ENCODE measurements around the gene CTNNA2.

Gene CTNNA2

GRCh38 chr2:79713131-79713785 lies 200.4 kb downstream of the CTNNA2 start:
- DNase-seq (ENCODE audit: low read depth): no peak

GRCh38 chr2:79714283-79714682 lies 201.4 kb downstream of the CTNNA2 start:
- DNase-seq (ENCODE audit: low read depth): no peak

- DNase-seq (ENCODE audit: low read depth): no peak
Measured at GRCh38 chr2:79715338-79715737, 202.5 kb downstream of the CTNNA2 start.

GRCh38 chr2:79716266-79716665 lies 203.4 kb downstream of the CTNNA2 start:
- no peak for DNase-seq (ENCODE audit: low read depth)

GRCh38 chr2:79717364-79718007 lies 204.6 kb downstream of the CTNNA2 start:
- DNase-seq (ENCODE audit: low read depth): no peak

- DNase-seq (ENCODE audit: low read depth): no peak
Measured at GRCh38 chr2:79721061-79721460, 208.2 kb downstream of the CTNNA2 start.

GRCh38 chr2:79721966-79722365 lies 209.1 kb downstream of the CTNNA2 start:
- DNase-seq (ENCODE audit: low read depth): no peak

- no peak for DNase-seq (ENCODE audit: low read depth)
Measured at GRCh38 chr2:79723830-79724229, 211.0 kb downstream of the CTNNA2 start.

- DNase-seq (ENCODE audit: low read depth): no peak
Measured at GRCh38 chr2:79729532-79729931, 216.7 kb downstream of the CTNNA2 start.

- no peak for DNase-seq (ENCODE audit: low read depth)
Measured at GRCh38 chr2:79734518-79734917, 221.7 kb downstream of the CTNNA2 start.

- DNase-seq (ENCODE audit: low read depth): no peak
Measured at GRCh38 chr2:79740879-79741443, 228.1 kb downstream of the CTNNA2 start.

- DNase-seq (ENCODE audit: low read depth): no peak
Measured at GRCh38 chr2:79750321-79750720, 237.5 kb downstream of the CTNNA2 start.

GRCh38 chr2:79757526-79757925 lies 244.7 kb downstream of the CTNNA2 start:
- no peak for DNase-seq (ENCODE audit: low read depth)

GRCh38 chr2:79758042-79758441 lies 245.2 kb downstream of the CTNNA2 start:
- no peak for DNase-seq (ENCODE audit: low read depth)

- no peak for DNase-seq (ENCODE audit: low read depth)
Measured at GRCh38 chr2:79758749-79759282, 246.0 kb downstream of the CTNNA2 start.

- no peak for DNase-seq (ENCODE audit: low read depth)
Measured at GRCh38 chr2:79770926-79771325, 258.1 kb downstream of the CTNNA2 start.

GRCh38 chr2:79771493-79771892 lies 258.6 kb downstream of the CTNNA2 start:
- no peak for DNase-seq (ENCODE audit: low read depth)

- DNase-seq (ENCODE audit: low read depth): no peak
Measured at GRCh38 chr2:79774016-79774415, 261.2 kb downstream of the CTNNA2 start.

GRCh38 chr2:79776461-79776860 lies 263.6 kb downstream of the CTNNA2 start:
- no peak for DNase-seq (ENCODE audit: low read depth)

- DNase-seq (ENCODE audit: low read depth): no peak
Measured at GRCh38 chr2:79780781-79781180, 267.9 kb downstream of the CTNNA2 start.

GRCh38 chr2:79782576-79783452 lies 270.0 kb downstream of the CTNNA2 start:
- DNase-seq (ENCODE audit: low read depth): no peak

- no peak for DNase-seq (ENCODE audit: low read depth)
Measured at GRCh38 chr2:79788952-79789651, 276.3 kb downstream of the CTNNA2 start.

Data from stimulated activated CD8-positive, alpha-beta memory T cell treated with anti-CD3 and anti-CD28 coated beads, Interleukin-7, amount 100 ng/mL, for 24 hours (primary cell).